Stimulated activated CD4-positive, alpha-beta T cell treated with anti-CD3 and anti-CD28 coated beads, Interleukin-4, amount 100 ng/mL, for 24 hours (primary cell): Measurements from ENCODE around the gene MIEF1.

ENCODE experiments used
- DNase-seq: peaks from one replicate; pipeline ENCODE4 v3.0.0-alpha.2; 2020

Gene MIEF1

GRCh38 chr22:39471381-39472141, 30.5 kb upstream of the MIEF1 start:
- DNase-seq = no peak

GRCh38 chr22:39472570-39473556, 29.2 kb upstream of the MIEF1 start:
- no peak for DNase-seq

- DNase-seq = no peak
These were observed 28.2 kb upstream of the MIEF1 start for GRCh38 chr22:39473851-39474250.

GRCh38 chr22:39474351-39475111, 27.6 kb upstream of the MIEF1 start:
- DNase-seq = no peak

- no peak for DNase-seq
These were observed 26.8 kb upstream of the MIEF1 start for GRCh38 chr22:39475337-39475736.

GRCh38 chr22:39475902-39476301, 26.2 kb upstream of the MIEF1 start:
- no peak for DNase-seq

- no peak for DNase-seq
These were observed 25.4 kb upstream of the MIEF1 start for GRCh38 chr22:39476664-39477063.

- no peak for DNase-seq
These were observed 24.5 kb upstream of the MIEF1 start for GRCh38 chr22:39477542-39477941.

GRCh38 chr22:39478441-39478850, 23.6 kb upstream of the MIEF1 start:
- peak; percentile 15 for DNase-seq

GRCh38 chr22:39479254-39479653, 22.8 kb upstream of the MIEF1 start:
- DNase-seq = no peak

GRCh38 chr22:39480557-39480956, 21.5 kb upstream of the MIEF1 start:
- DNase-seq = no peak

GRCh38 chr22:39481054-39481453, 21.0 kb upstream of the MIEF1 start:
- DNase-seq = no peak

- DNase-seq = no peak
These were observed 20.5 kb upstream of the MIEF1 start for GRCh38 chr22:39481595-39481994.

- no peak for DNase-seq
These were observed 19.3 kb upstream of the MIEF1 start for GRCh38 chr22:39482768-39483167.

GRCh38 chr22:39486951-39487825, 14.9 kb upstream of the MIEF1 start:
- no peak for DNase-seq

GRCh38 chr22:39487826-39488520, 14.1 kb upstream of the MIEF1 start:
- DNase-seq = no peak

- DNase-seq = no peak
These were observed 13.5 kb upstream of the MIEF1 start for GRCh38 chr22:39488563-39489083.

- no peak for DNase-seq
These were observed 12.7 kb upstream of the MIEF1 start for GRCh38 chr22:39489094-39490068.

- peak; percentile 86 for DNase-seq
These were observed 11.8 kb upstream of the MIEF1 start for GRCh38 chr22:39490135-39490798.
